Osteocyte (in vitro differentiated cells): ENCODE data around the gene UCKL1. TPM values are rescaled to one million over a fixed set of nuclear protein-coding genes. Genes with fewer than 3 reads are reported as not detected.

Experiments used
- DNase-seq: peaks from one replicate; pipeline ENCODE4 v3.0.0; 2021; ENCODE audit warnings: mixed read lengths; ENCODE audit not compliant: unreplicated experiment; ENCODE audit errors: extremely low spot score
- H3K27ac Mint-ChIP-seq: one replicate; pipeline ENCODE4 v1.8.0; 2021; ENCODE audit warnings: mild to moderate bottlenecking, mixed read lengths; ENCODE audit not compliant: unreplicated experiment
- H3K27me3 Mint-ChIP-seq: one replicate; pipeline ENCODE4 v1.8.0; 2021; ENCODE audit warnings: mixed read lengths; ENCODE audit not compliant: unreplicated experiment
- H3K36me3 Mint-ChIP-seq: one replicate; pipeline ENCODE4 v1.8.0; 2021; ENCODE audit warnings: mixed read lengths; ENCODE audit not compliant: unreplicated experiment
- H3K4me1 Mint-ChIP-seq: one replicate; pipeline ENCODE4 v1.8.0; 2021; ENCODE audit warnings: mixed read lengths; ENCODE audit not compliant: unreplicated experiment
- H3K4me3 Mint-ChIP-seq: one replicate; pipeline ENCODE4 v1.8.0; 2021; ENCODE audit warnings: mild to moderate bottlenecking, moderate library complexity, mixed read lengths; ENCODE audit not compliant: unreplicated experiment
- H3K9me3 Mint-ChIP-seq: one replicate; pipeline ENCODE4 v1.8.0; 2021; ENCODE audit warnings: mixed read lengths; ENCODE audit not compliant: unreplicated experiment
- CTCF ChIP-seq: fragments of 200-600 bp; sonication (generic); IDR thresholded peaks from 2 replicates; pipeline ENCODE4 v1.5.0; 2021; ENCODE audit warnings: antibody characterized with exemption, mild to moderate bottlenecking, moderate library complexity
- total RNA-seq: library from RNA; stranded (reverse); gene quantifications from 2 replicates; pipeline ENCODE4 v1.2.1, GENCODE V29; 2021

The UCKL1 gene
- total RNA-seq, 1 donor from 2014 or later = 35.9 TPM

GRCh38 chr20:63982937-63983336 is 26.7 kb upstream of the UCKL1 start:
- Mint-ChIP-seq H3K4me1 (peaks cover 34% of the 10 kb centered on the region), H3K27me3 (no peaks in the 10 kb centered on the region), H3K9me3 (no peaks in the 10 kb centered on the region), H3K36me3 (peaks cover 31% of the 10 kb centered on the region), H3K4me3 (peak overlapping the region; percentile 44), H3K27ac (no peak overlapping the region)
- TF ChIP-seq CTCF = no peak
- DNase-seq = no peak

- DNase-seq = peak; percentile 98
- Mint-ChIP-seq H3K4me1 (peaks cover 46% of the 10 kb centered on the region), H3K27ac (peak within 1 kb of the TSS; percentile 88), H3K36me3 (peaks cover 22% of the 10 kb centered on the region), H3K27me3 (no peaks in the 10 kb centered on the region), H3K4me3 (peak within 1 kb of the TSS; percentile 86), H3K9me3 (no peaks in the 10 kb centered on the region)
- TF ChIP-seq CTCF = peak; percentile 93
Measured at GRCh38 chr20:63980806-63981728, 24.9 kb upstream of the UCKL1 start, which contains the start of gene PRPF6. Gene PRPF6 (plus strand): TSS chr20:63981132. CDS start chr20:63981246, 114 bp downstream.

GRCh38 chr20:63980317-63980805 is 24.1 kb upstream of the UCKL1 start:
- TF ChIP-seq CTCF = no peak
- peak overlapping the region; percentile 86 for H3K4me3 Mint-ChIP-seq
- H3K27ac Mint-ChIP-seq = peak overlapping the region; percentile 88
- H3K36me3 Mint-ChIP-seq = peaks cover 18% of the 10 kb centered on the region
- no peaks in the 10 kb centered on the region for H3K9me3 Mint-ChIP-seq
- DNase-seq = no peak
- H3K27me3 Mint-ChIP-seq = no peaks in the 10 kb centered on the region
- peaks cover 48% of the 10 kb centered on the region for H3K4me1 Mint-ChIP-seq

GRCh38 chr20:63979557-63980316 is 23.5 kb upstream of the UCKL1 start, which contains the start of gene SAMD10:
Gene SAMD10 (minus strand): TSS chr20:63979642. CDS start chr20:63979467, 175 bp downstream.
- Mint-ChIP-seq H3K4me1 (peaks cover 50% of the 10 kb centered on the region), H3K4me3 (peak within 1 kb of the TSS; percentile 86), H3K9me3 (no peaks in the 10 kb centered on the region), H3K36me3 (peaks cover 15% of the 10 kb centered on the region), H3K27me3 (no peaks in the 10 kb centered on the region), H3K27ac (peak within 1 kb of the TSS; percentile 88)
- TF ChIP-seq CTCF = no peak
- DNase-seq = no peak
